HUES48 (cell line): ENCODE results near the gene NBEAL2.

Experiments used
- H3K27ac ChIP-seq: one replicate; pipeline ENCODE4 v1.7.0; 2013; ENCODE audit warnings: low read depth, low read length, inconsistent platforms
- H3K27me3 ChIP-seq: 2 replicates; pipeline ENCODE4 v1.6.1; 2013; ENCODE audit warnings: mild to moderate bottlenecking, low read length; ENCODE audit not compliant: control insufficient read depth, insufficient read depth
- H3K36me3 ChIP-seq: 2 replicates; pipeline ENCODE4 v1.6.1; 2013; ENCODE audit warnings: low read length; ENCODE audit not compliant: control insufficient read depth, insufficient read depth
- H3K4me1 ChIP-seq: 2 replicates; pipeline ENCODE4 v1.6.1; 2013; ENCODE audit warnings: mild to moderate bottlenecking, low read length; ENCODE audit not compliant: control insufficient read depth, insufficient read depth
- H3K4me3 ChIP-seq: 2 replicates; pipeline ENCODE4 v1.5.1; 2013; ENCODE audit warnings: mild to moderate bottlenecking, low read depth, low read length
- H3K9ac ChIP-seq: 2 replicates; pipeline ENCODE4 v1.6.1; 2013; ENCODE audit warnings: mild to moderate bottlenecking, low read depth, low read length, moderate library complexity
- H3K9me3 ChIP-seq: 2 replicates; pipeline ENCODE4 v1.6.1; 2013; ENCODE audit warnings: low read length; ENCODE audit not compliant: control insufficient read depth, insufficient read depth

NBEAL2 gene

DNA sequence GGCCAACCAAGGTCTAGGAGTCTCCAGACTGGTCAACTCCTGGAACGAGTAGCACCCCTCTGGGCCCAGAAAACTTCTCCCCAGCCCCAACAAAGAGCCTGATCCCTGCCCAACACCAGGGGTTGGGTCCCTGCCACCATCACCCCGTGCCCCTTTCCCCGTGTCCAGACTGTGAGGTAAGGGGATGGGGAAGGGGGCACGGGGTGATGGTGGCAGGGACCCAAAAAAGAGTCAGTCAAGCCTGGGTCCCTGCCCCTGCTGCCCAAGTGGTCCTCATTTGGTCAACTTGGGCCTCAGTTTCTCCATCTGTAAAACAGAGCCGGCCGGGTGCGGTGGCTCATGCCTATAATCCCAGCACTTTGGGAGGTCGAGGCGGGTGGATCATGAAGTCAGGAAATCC lies 1.1 kb upstream of the NBEAL2 start:
- Histone ChIP-seq H3K27ac (no peak overlapping the region), H3K9me3 (no peaks in the 10 kb centered on the region), H3K27me3 (peaks cover 4% of the 10 kb centered on the region; the same call in 1 of the 2 replicates), H3K9ac (no peak overlapping the region), H3K4me3 (no peak overlapping the region), H3K4me1 (peaks cover 19% of the 10 kb centered on the region), H3K36me3 (peaks cover 11% of the 10 kb centered on the region; the same call in 1 of the 2 replicates)

DNA sequence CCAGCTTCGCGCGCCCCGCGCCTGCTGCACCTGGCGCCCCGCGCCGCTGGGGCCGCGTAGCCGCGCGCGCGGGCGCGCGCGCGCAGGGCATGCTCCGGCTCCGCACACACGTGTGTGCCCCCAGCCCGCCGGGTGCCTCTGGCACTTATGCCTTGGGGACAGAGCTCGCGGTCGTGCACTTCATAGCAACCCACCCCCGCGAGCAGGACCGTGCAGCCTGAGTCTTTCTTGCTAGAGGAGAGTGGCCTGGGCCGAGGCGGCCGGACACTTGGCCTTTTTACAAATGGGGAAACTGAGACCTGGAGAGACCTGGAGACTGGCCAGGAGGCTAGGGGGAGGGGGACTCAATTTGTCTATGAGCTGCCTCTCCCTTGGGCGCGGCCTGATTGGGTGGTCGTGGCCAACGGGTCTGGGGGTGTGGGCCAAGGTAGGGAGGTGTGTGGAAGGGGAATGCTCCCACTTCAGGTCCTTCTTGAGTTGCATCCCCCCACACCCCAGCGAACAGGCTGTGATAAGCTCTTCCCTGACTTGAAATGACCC lies 562 bp downstream of the NBEAL2 start:
- H3K4me1 ChIP-seq = peaks cover 19% of the 10 kb centered on the region
- 0 out of 2 replicates have a peak overlapping the region, but pooled peaks have one; percentile 40 for H3K9ac ChIP-seq
- no peaks in the 10 kb centered on the region for H3K9me3 ChIP-seq
- peaks cover 4% of the 10 kb centered on the region; the same call in 1 of the 2 replicates for H3K27me3 ChIP-seq
- no peak overlapping the region for H3K27ac ChIP-seq
- no peaks in the 10 kb centered on the region for H3K36me3 ChIP-seq
- H3K4me3 ChIP-seq = peak overlapping the region; percentile 95

DNA sequence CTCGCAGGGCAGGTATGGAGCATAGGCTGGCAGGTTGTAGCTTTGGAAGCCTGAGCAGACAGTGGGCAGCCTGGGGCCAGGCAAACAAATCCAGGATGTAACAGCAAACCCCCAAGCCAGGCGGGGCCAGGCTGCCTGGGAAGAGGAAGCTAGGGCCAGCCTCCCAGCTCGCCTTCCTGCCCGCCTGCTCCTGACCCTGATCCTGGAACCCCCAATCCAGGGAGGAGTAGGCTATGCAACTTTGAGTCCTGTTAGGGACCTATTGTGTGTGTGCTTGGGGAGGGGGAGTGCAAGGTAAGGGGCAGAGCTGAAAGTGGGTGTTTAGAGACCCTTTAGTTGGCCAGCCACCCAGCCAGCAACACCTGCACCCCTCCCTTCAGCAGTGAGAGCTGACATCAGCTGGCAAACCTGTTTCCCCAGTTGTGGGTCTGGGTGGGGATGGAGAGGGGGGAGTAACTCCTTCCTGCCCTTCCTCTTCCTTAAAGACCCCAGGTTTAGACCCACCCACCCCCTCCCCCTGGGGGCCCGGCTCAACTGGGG lies 2.5 kb downstream of the NBEAL2 start:
- Histone ChIP-seq H3K36me3 (no peaks in the 10 kb centered on the region), H3K4me3 (peak overlapping the region; percentile 2; the same call in 1 of the 2 replicates), H3K9ac (no peak overlapping the region), H3K27me3 (peaks cover 4% of the 10 kb centered on the region; the same call in 1 of the 2 replicates), H3K27ac (no peak overlapping the region), H3K4me1 (peaks cover 20% of the 10 kb centered on the region), H3K9me3 (no peaks in the 10 kb centered on the region)

DNA sequence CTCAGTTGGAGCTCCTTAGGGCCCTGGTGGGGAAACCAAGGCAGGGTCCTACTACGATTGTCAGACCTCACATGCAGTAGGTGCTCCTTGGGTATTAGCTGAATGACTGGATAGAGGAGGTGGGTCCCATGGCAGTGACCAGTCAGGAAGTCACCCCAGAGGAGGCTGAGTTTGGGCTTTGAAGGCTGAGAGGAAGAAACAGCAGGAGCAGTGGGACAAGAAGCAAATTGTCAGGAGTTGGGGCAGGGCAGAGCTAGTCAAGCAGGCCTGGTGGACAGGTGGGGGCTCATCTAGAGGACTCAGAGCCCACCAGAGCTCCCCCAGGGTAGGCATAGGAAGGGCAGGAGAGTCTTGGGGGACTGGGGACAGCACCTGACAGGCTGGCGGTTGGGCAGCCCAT lies 3.1 kb downstream of the NBEAL2 start:
- Histone ChIP-seq H3K9ac (no peak overlapping the region), H3K27me3 (peaks cover 4% of the 10 kb centered on the region; the same call in 1 of the 2 replicates), H3K4me1 (peaks cover 26% of the 10 kb centered on the region), H3K36me3 (no peaks in the 10 kb centered on the region), H3K9me3 (no peaks in the 10 kb centered on the region), H3K27ac (no peak overlapping the region), H3K4me3 (no peak overlapping the region)

GRCh38 chr3:46984591-46985459 lies 5.4 kb downstream of the NBEAL2 start:
- H3K4me1 ChIP-seq = peaks cover 32% of the 10 kb centered on the region
- no peaks in the 10 kb centered on the region for H3K9me3 ChIP-seq
- peaks cover 11% of the 10 kb centered on the region for H3K36me3 ChIP-seq
- no peak overlapping the region for H3K4me3 ChIP-seq
- no peak overlapping the region for H3K27ac ChIP-seq
- peaks cover 4% of the 10 kb centered on the region; the same call in 1 of the 2 replicates for H3K27me3 ChIP-seq
- H3K9ac ChIP-seq = no peak overlapping the region

DNA sequence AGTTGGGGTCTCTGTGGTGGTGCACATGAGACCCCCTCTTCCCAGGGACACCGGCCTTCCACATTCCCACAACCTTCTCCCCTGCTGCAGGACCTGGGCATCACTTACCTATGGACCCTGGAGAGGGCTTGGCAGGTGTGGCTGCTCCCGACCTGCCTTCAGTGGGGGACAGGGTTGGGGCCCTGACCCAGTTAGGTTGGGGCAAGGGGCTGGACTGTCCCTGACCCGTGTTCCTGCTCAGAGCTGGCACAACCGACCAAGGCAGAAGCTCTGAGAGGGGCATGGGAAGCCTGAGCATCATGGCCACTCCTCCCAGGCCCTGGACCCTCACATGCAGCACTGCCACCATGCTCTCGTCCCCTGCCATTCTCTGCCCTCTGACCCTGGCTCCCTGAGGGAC lies 6.1 kb downstream of the NBEAL2 start:
- H3K9ac ChIP-seq = no peak overlapping the region
- H3K27ac ChIP-seq = no peak overlapping the region
- peaks cover 28% of the 10 kb centered on the region for H3K4me1 ChIP-seq

GRCh38 chr3:46986055-46986730 lies 6.7 kb downstream of the NBEAL2 start:
- Histone ChIP-seq H3K4me3 (no peak overlapping the region), H3K36me3 (peaks cover 12% of the 10 kb centered on the region), H3K27ac (no peak overlapping the region), H3K4me1 (peaks cover 26% of the 10 kb centered on the region), H3K27me3 (no peaks in the 10 kb centered on the region), H3K9me3 (no peaks in the 10 kb centered on the region), H3K9ac (no peak overlapping the region)

More for the DNA sequence above, 6.1 kb downstream of the NBEAL2 start:
- H3K36me3 ChIP-seq = peaks cover 12% of the 10 kb centered on the region
- peaks cover 3% of the 10 kb centered on the region; the same call in 1 of the 2 replicates for H3K27me3 ChIP-seq
- no peaks in the 10 kb centered on the region for H3K9me3 ChIP-seq
- no peak overlapping the region for H3K4me3 ChIP-seq

DNA sequence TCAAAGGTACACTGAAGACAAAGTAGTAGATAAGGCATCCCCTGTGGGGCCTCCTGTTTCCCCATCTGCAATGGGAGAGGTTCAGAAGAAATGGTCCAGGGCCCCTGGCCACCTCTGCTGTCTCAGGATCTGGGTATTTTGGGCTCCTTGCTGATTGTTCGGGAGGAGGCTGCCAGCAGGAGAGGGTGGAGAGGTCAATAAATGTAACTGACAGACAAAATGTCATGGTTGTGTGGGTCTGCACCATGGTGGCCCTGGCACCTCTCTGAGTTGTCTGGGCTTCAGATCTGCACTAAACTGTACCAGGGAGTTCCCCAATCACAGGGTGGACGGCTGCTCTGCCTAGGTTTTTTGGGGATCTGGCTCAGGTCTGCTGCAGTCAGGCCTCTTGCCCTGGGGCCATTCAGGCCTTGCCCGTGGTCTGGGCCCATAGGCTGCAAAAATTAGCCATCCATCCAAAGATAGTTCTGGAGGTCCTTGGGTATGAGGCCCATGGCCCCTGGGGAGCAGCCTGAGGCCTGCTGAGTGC lies 7.4 kb downstream of the NBEAL2 start:
- H3K27ac ChIP-seq = no peak overlapping the region
- H3K4me3 ChIP-seq = no peak overlapping the region
- H3K9ac ChIP-seq = no peak overlapping the region
- peaks cover 21% of the 10 kb centered on the region for H3K4me1 ChIP-seq
- peaks cover 19% of the 10 kb centered on the region for H3K36me3 ChIP-seq
- H3K27me3 ChIP-seq = no peaks in the 10 kb centered on the region
- no peaks in the 10 kb centered on the region for H3K9me3 ChIP-seq

DNA sequence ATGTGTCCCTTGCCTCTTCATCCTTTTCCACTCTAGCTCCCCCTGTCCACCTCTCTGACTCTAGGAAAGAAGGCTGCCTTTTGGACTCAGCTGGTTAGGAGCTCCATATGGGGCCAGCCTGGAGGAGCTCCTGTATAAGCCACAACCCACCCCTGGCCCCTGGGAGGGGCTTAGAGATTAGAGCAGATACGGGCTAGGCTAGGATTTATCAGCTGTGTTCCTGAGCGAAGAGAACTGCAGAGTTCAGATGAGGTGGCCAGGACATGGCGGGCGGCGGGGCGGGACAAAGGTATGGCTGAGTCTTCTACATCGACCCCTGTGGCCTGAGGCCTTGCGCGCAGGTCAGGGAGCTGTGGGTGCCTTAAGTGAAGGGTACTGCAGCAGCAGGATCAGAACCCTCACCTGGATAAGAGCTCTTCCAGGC lies 7.9 kb downstream of the NBEAL2 start:
- H3K27ac ChIP-seq = peak overlapping the region; percentile 5
- H3K36me3 ChIP-seq = peaks cover 20% of the 10 kb centered on the region
- no peaks in the 10 kb centered on the region for H3K27me3 ChIP-seq
- H3K9me3 ChIP-seq = no peaks in the 10 kb centered on the region
- no peak overlapping the region for H3K9ac ChIP-seq
- H3K4me1 ChIP-seq = peaks cover 17% of the 10 kb centered on the region
- H3K4me3 ChIP-seq = no peak overlapping the region

GRCh38 chr3:46987743-46988401 lies 8.4 kb downstream of the NBEAL2 start:
- peaks cover 20% of the 10 kb centered on the region for H3K36me3 ChIP-seq
- no peaks in the 10 kb centered on the region for H3K9me3 ChIP-seq
- no peaks in the 10 kb centered on the region for H3K27me3 ChIP-seq
- H3K4me3 ChIP-seq = no peak overlapping the region
- H3K9ac ChIP-seq = peak overlapping the region; percentile 30; the same call in 1 of the 2 replicates
- H3K4me1 ChIP-seq = peaks cover 13% of the 10 kb centered on the region
- H3K27ac ChIP-seq = peak overlapping the region; percentile 5
